DOHH2 (cell line): ENCODE data around the gene SMIM44.

Source experiments
- H3F3A ChIP-seq: fragments of 200-600 bp; sonication (generic), shearing (Covaris generic); 2 replicates; pipeline ENCODE4 v1.6.0; 2016; ENCODE audit warnings: antibody characterized with exemption, mild to moderate bottlenecking; ENCODE audit not compliant: control insufficient read depth, insufficient read depth
- H3K27ac ChIP-seq: fragments of 200-600 bp; sonication (generic); 2 replicates; pipeline ENCODE4 v1.5.1; 2014; ENCODE audit warnings: low read depth, mild to moderate bottlenecking, low read length, moderate library complexity
- H3K27me3 ChIP-seq: fragments of 200-600 bp; sonication (generic); 2 replicates; pipeline ENCODE4 v1.6.1; 2014; ENCODE audit warnings: mild to moderate bottlenecking, low read length, mixed read lengths; ENCODE audit not compliant: control insufficient read depth
- H3K36me3 ChIP-seq: fragments of 200-600 bp; sonication (generic); 2 replicates; pipeline ENCODE4 v1.6.1; 2014; ENCODE audit warnings: mild to moderate bottlenecking, low read length, moderate library complexity, mixed read lengths; ENCODE audit not compliant: control insufficient read depth
- H3K4me1 ChIP-seq: fragments of 200-600 bp; sonication (generic); 2 replicates; pipeline ENCODE4 v1.6.1; 2014; ENCODE audit warnings: mild to moderate bottlenecking, low read length, mixed read lengths; ENCODE audit not compliant: control insufficient read depth
- H3K4me2 ChIP-seq: fragments of 200-600 bp; sonication (generic); 2 replicates; pipeline ENCODE4 v1.6.0; 2014; ENCODE audit warnings: mild to moderate bottlenecking, low read length, moderate library complexity
- H3K4me3 ChIP-seq: fragments of 200-600 bp; sonication (generic); 2 replicates; pipeline ENCODE4 v1.5.1; 2014; ENCODE audit warnings: mild to moderate bottlenecking, low read length, mixed read lengths
- H3K79me2 ChIP-seq: fragments of 200-600 bp; sonication (generic); 2 replicates; pipeline ENCODE4 v1.6.1; 2014; ENCODE audit warnings: mild to moderate bottlenecking, low read length, mixed read lengths; ENCODE audit not compliant: control insufficient read depth
- H3K9me2 ChIP-seq: fragments of 200-600 bp; sonication (generic); replicated peaks from 2 replicates; pipeline ENCODE4 v1.6.1; 2014; ENCODE audit warnings: mild to moderate bottlenecking, low read length, mixed read lengths; ENCODE audit not compliant: control insufficient read depth
- H3K9me3 ChIP-seq: fragments of 200-600 bp; sonication (generic); 2 replicates; pipeline ENCODE4 v1.6.1; 2014; ENCODE audit warnings: antibody characterized with exemption, low read length, mixed read lengths; ENCODE audit not compliant: control insufficient read depth, insufficient read depth
- H4K20me1 ChIP-seq: fragments of 200-600 bp; sonication (generic); 2 replicates; pipeline ENCODE4 v1.6.0; 2014; ENCODE audit warnings: low read depth, mild to moderate bottlenecking, antibody characterized with exemption, low read length, moderate library complexity; ENCODE audit not compliant: control insufficient read depth, insufficient read depth
- CTCF ChIP-seq: fragments of 200-600 bp; sonication (generic); IDR thresholded peaks from one replicate; pipeline ENCODE4 v1.5.1; 2014; ENCODE audit warnings: antibody characterized with exemption, mild to moderate bottlenecking, low read depth, low read length; ENCODE audit not compliant: poor library complexity, severe bottlenecking
- EZH2phosphoT487 ChIP-seq: fragments of 200-600 bp; sonication (generic); IDR thresholded peaks from 2 replicates; pipeline ENCODE4 v1.6.1; 2017; ENCODE audit warnings: borderline replicate concordance, mild to moderate bottlenecking, antibody characterized with exemption, low read length, moderate library complexity, mixed read lengths

SMIM44 gene

GRCh38 chr19:3466635-3467034 is 16.6 kb downstream of the SMIM44 start:
- no peaks in the 10 kb centered on the region for H3K79me2 ChIP-seq
- H3K9me2 ChIP-seq: no peaks in the 10 kb centered on the region
- 0 out of 2 replicates have a peak, but pooled peaks cover 2% of the 10 kb centered on the region for H3K9me3 ChIP-seq
- H3K27ac ChIP-seq: no peak overlapping the region
- H3F3A ChIP-seq: no peaks in the 10 kb centered on the region
- no peaks in the 10 kb centered on the region for H3K4me1 ChIP-seq
- TF ChIP-seq CTCF: no peak
- no peak for TF ChIP-seq EZH2phosphoT487
- H3K27me3 ChIP-seq: no peaks in the 10 kb centered on the region
- no peaks in the 10 kb centered on the region for H4K20me1 ChIP-seq
- H3K4me2 ChIP-seq: no peak overlapping the region
- H3K4me3 ChIP-seq: no peak overlapping the region
- no peaks in the 10 kb centered on the region for H3K36me3 ChIP-seq

GRCh38 chr19:3465552-3465951 is 17.7 kb downstream of the SMIM44 start:
- Histone ChIP-seq H3K27ac (no peak overlapping the region), H3K79me2 (no peaks in the 10 kb centered on the region), H3F3A (no peaks in the 10 kb centered on the region), H4K20me1 (no peaks in the 10 kb centered on the region), H3K27me3 (no peaks in the 10 kb centered on the region), H3K4me2 (no peak overlapping the region), H3K4me3 (no peak overlapping the region), H3K4me1 (no peaks in the 10 kb centered on the region), H3K36me3 (no peaks in the 10 kb centered on the region), H3K9me2 (no peaks in the 10 kb centered on the region), H3K9me3 (0 out of 2 replicates have a peak, but pooled peaks cover 2% of the 10 kb centered on the region)
- TF ChIP-seq EZH2phosphoT487 (no peak), CTCF (no peak)

GRCh38 chr19:3464587-3465235 is 18.5 kb downstream of the SMIM44 start:
- Histone ChIP-seq H4K20me1 (no peaks in the 10 kb centered on the region), H3K4me3 (no peak overlapping the region), H3K4me1 (no peaks in the 10 kb centered on the region), H3K4me2 (no peak overlapping the region), H3K27me3 (no peaks in the 10 kb centered on the region), H3K9me2 (no peaks in the 10 kb centered on the region), H3K9me3 (0 out of 2 replicates have a peak, but pooled peaks cover 2% of the 10 kb centered on the region), H3K79me2 (no peaks in the 10 kb centered on the region), H3K27ac (no peak overlapping the region), H3F3A (no peaks in the 10 kb centered on the region), H3K36me3 (no peaks in the 10 kb centered on the region)
- TF ChIP-seq CTCF (no peak), EZH2phosphoT487 (no peak)
